Measurements from ENCODE around the gene ARSB.

DNA sequence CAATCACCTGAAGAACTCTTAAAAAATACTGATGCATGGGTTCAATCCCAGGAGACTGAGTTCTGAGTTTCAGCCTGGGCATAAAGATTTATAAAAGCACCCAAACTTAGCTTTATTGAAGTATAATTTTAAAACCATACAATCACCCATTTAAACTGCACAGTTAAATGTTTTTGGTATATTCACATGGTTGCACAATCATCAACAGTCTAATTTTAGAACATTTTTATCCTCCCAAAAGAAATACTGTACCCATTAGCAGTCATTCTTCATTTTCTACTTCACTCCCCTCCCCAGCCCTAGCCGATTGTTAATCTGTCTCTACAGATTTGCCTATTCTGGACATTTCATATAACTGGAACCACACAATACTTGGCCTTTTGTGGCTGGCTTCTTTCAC is 141.7 kb downstream of the ARSB start:
- TF ChIP-seq, protein P1, sequence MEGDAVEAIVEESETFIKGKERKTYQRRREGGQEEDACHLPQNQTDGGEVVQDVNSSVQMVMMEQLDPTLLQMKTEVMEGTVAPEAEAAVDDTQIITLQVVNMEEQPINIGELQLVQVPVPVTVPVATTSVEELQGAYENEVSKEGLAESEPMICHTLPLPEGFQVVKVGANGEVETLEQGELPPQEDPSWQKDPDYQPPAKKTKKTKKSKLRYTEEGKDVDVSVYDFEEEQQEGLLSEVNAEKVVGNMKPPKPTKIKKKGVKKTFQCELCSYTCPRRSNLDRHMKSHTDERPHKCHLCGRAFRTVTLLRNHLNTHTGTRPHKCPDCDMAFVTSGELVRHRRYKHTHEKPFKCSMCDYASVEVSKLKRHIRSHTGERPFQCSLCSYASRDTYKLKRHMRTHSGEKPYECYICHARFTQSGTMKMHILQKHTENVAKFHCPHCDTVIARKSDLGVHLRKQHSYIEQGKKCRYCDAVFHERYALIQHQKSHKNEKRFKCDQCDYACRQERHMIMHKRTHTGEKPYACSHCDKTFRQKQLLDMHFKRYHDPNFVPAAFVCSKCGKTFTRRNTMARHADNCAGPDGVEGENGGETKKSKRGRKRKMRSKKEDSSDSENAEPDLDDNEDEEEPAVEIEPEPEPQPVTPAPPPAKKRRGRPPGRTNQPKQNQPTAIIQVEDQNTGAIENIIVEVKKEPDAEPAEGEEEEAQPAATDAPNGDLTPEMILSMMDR (IDR thresholded peaks at IDR 0.05), result no peak
- TF ChIP-seq POLR2A (IDR thresholded peaks at IDR 0.05), result no peak
